Astrocyte (in vitro differentiated cells and primary cell): ENCODE data around the gene TFF1. TPM values are rescaled to one million over a fixed set of nuclear protein-coding genes. Genes with fewer than 3 reads are reported as not detected.

Experiments
- DNase-seq: peaks from one replicate; pipeline ENCODE4 v3.0.0-alpha.2; 2010; ENCODE audit warnings: low read depth
- FAIRE-seq: peaks from 2 replicates; lab custom pipeline; 2011; peaks lifted over from hg19 to GRCh38; lab: Jason Lieb, UNC
- H2AFZ ChIP-seq: 2 replicates; pipeline ENCODE4 v1.6.0; 2012; ENCODE audit warnings: low read depth, low read length, inconsistent platforms
- H3K27ac ChIP-seq: 2 replicates; pipeline ENCODE4 v1.5.1; 2011; ENCODE audit warnings: low read depth, low read length, inconsistent platforms
- H3K27me3 ChIP-seq: 2 replicates; pipeline ENCODE4 v1.6.0; 2011; ENCODE audit warnings: low read length, inconsistent platforms; ENCODE audit not compliant: insufficient read depth
- H3K36me3 ChIP-seq: 2 replicates; pipeline ENCODE4 v1.5.1; 2011; ENCODE audit warnings: low read length, inconsistent platforms; ENCODE audit not compliant: insufficient read depth
- H3K4me1 ChIP-seq: 2 replicates; pipeline ENCODE4 v1.5.1; 2011; ENCODE audit warnings: low read length, inconsistent platforms; ENCODE audit not compliant: insufficient read depth
- H3K4me2 ChIP-seq: 2 replicates; pipeline ENCODE4 v1.6.0; 2012; ENCODE audit warnings: low read length, inconsistent platforms
- H3K4me3 ChIP-seq: 2 replicates; pipeline ENCODE4 v1.5.1; 2011; ENCODE audit warnings: low read depth, mild to moderate bottlenecking, low read length, inconsistent platforms; ENCODE audit not compliant: insufficient read depth
- H3K79me2 ChIP-seq: 2 replicates; pipeline ENCODE4 v1.6.0; 2012; ENCODE audit warnings: mild to moderate bottlenecking, low read length, inconsistent platforms; ENCODE audit not compliant: insufficient read depth
- H3K9ac ChIP-seq: 2 replicates; pipeline ENCODE4 v1.6.0; 2012; ENCODE audit warnings: mild to moderate bottlenecking, low read length, inconsistent platforms
- H3K9me3 ChIP-seq: 2 replicates; pipeline ENCODE4 v1.5.1; 2012; ENCODE audit warnings: low read depth, mild to moderate bottlenecking, low read length, inconsistent platforms; ENCODE audit not compliant: insufficient read depth
- H4K20me1 ChIP-seq: 2 replicates; pipeline ENCODE4 v1.6.0; 2012; ENCODE audit warnings: low read length, inconsistent platforms; ENCODE audit not compliant: insufficient read depth
- H3K27ac Mint-ChIP-seq: one replicate; pipeline ENCODE4 v1.8.0; 2021; ENCODE audit warnings: mild to moderate bottlenecking, mixed read lengths; ENCODE audit not compliant: unreplicated experiment
- H3K27me3 Mint-ChIP-seq: one replicate; pipeline ENCODE4 v1.8.0; 2021; ENCODE audit warnings: low read depth, mixed read lengths; ENCODE audit not compliant: unreplicated experiment
- H3K36me3 Mint-ChIP-seq: one replicate; pipeline ENCODE4 v1.8.0; 2021; ENCODE audit warnings: low read depth, mixed read lengths; ENCODE audit not compliant: unreplicated experiment
- H3K4me1 Mint-ChIP-seq: one replicate; pipeline ENCODE4 v1.8.0; 2021; ENCODE audit warnings: low read depth, mixed read lengths; ENCODE audit not compliant: unreplicated experiment
- H3K4me3 Mint-ChIP-seq: one replicate; pipeline ENCODE4 v1.8.0; 2021; ENCODE audit warnings: mild to moderate bottlenecking, moderate library complexity, mixed read lengths; ENCODE audit not compliant: unreplicated experiment
- H3K9me3 Mint-ChIP-seq: one replicate; pipeline ENCODE4 v1.8.0; 2021; ENCODE audit warnings: mild to moderate bottlenecking, mixed read lengths; ENCODE audit not compliant: unreplicated experiment
- EZH2 ChIP-seq: IDR thresholded peaks from 2 replicates; pipeline ENCODE4 v1.6.1; 2012; ENCODE audit warnings: mild to moderate bottlenecking, low read length, inconsistent platforms; ENCODE audit not compliant: insufficient read depth
- total RNA-seq: library from RNA; stranded (reverse); gene quantifications from 2 replicates; pipeline ENCODE4 v1.2.1, GENCODE V29; 2021
- TF ChIP-seq, protein P1 (sequence below): IDR thresholded peaks from 2 replicates; pipeline ENCODE4 v1.5.1; 2011; ENCODE audit warnings: low read depth, mild to moderate bottlenecking, inconsistent platforms, low read length, moderate library complexity; ENCODE audit not compliant: insufficient read depth

The TFF1 gene
- total RNA-seq, 1 donor from 2014 or later: not detected

DNA sequence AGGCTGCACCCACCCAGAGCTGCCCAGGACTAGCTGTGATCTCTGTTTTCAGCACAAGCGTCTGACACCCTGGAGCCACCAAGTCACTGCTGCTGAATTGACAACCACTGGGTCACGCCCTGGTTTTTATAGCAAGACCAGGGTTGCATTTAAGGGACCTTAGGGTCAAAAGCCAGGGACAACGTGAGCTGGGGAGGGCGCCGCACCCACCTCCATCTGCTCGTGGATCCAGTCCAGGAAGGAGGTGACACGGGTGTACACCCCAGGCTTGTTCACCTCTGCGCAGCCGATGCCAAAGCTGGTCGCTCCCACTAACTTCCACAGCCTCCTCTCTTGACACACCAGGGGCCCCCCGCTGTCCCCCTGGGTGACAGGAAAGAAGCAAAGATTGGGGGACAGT lies 9.2 kb upstream of the TFF1 start:
- peaks cover 2% of the 10 kb centered on the region for H3K9me3 Mint-ChIP-seq
- H2AFZ ChIP-seq: no peak overlapping the region
- no peak for FAIRE-seq

DNA sequence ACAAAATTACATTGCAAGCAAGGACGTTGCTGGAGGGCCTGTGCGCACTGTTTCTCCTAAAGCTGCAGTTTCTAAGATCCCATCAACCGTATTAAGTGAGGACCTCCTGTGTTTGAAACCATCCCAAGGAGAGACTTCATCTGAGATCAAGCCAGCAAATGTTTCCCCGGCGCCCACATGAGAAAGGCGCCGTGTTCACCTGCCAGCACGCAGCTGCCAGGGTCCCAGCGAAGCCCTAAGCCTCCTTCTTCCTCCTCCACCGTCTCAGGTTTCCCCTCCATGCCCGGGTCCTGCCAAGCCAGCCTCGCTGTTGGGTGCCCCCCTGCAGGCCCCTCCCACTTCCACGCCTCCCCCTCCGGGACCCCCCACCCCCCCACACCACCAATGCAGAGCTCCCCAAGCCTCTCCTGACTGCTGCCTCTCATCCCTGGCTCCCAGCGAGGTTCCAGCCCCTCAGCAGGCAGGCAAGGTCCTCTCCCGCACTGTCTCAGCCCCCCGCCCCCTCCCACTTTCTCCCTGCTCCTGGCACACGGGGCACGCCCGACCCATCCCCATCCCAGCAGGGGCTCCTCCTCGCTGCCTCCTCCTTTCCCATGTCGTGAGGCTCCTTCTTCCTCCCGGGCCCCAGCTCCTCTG lies 8.6 kb upstream of the TFF1 start:
- no peak overlapping the region for H3K4me2 ChIP-seq

More for the DNA sequence above, 9.2 kb upstream of the TFF1 start:
- H3K79me2 ChIP-seq: no peaks in the 10 kb centered on the region
- Mint-ChIP-seq H3K27ac (no peak overlapping the region), H3K27me3 (peaks cover 61% of the 10 kb centered on the region), H3K4me3 (no peak overlapping the region), H3K36me3 (no peaks in the 10 kb centered on the region), H3K4me1 (no peaks in the 10 kb centered on the region)
- H3K27ac ChIP-seq: no peak overlapping the region
- DNase-seq: no peak
- no peak for TF ChIP-seq EZH2
- TF ChIP-seq, protein P1, sequence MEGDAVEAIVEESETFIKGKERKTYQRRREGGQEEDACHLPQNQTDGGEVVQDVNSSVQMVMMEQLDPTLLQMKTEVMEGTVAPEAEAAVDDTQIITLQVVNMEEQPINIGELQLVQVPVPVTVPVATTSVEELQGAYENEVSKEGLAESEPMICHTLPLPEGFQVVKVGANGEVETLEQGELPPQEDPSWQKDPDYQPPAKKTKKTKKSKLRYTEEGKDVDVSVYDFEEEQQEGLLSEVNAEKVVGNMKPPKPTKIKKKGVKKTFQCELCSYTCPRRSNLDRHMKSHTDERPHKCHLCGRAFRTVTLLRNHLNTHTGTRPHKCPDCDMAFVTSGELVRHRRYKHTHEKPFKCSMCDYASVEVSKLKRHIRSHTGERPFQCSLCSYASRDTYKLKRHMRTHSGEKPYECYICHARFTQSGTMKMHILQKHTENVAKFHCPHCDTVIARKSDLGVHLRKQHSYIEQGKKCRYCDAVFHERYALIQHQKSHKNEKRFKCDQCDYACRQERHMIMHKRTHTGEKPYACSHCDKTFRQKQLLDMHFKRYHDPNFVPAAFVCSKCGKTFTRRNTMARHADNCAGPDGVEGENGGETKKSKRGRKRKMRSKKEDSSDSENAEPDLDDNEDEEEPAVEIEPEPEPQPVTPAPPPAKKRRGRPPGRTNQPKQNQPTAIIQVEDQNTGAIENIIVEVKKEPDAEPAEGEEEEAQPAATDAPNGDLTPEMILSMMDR: no peak
- H3K36me3 ChIP-seq: no peaks in the 10 kb centered on the region
- H3K9ac ChIP-seq: no peak overlapping the region
- H3K4me3 ChIP-seq: no peak overlapping the region
- H4K20me1 ChIP-seq: no peaks in the 10 kb centered on the region
- no peaks in the 10 kb centered on the region for H3K9me3 ChIP-seq
- no peaks in the 10 kb centered on the region for H3K4me1 ChIP-seq
- no peaks in the 10 kb centered on the region for H3K27me3 ChIP-seq
- H3K4me2 ChIP-seq: no peak overlapping the region

DNA sequence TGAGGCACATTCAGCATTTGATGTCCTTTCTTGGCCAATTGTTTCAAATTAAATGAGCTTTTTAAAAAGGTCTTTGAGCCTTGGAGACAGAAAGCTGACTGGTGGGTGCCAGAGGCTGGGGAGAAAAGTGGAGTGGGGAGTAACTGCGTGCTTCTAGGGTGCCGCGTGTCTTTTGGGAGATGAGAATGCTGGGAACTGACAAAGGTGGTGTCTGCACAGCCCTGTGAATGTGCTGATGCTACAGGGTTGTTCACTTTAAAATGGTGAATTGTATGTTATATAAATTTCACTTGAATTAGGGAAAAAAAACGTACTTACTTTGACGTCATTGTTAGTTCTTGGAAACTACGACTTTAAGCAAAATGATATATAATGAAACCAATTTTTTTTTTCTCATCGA lies 8.1 kb upstream of the TFF1 start:
- H4K20me1 ChIP-seq: no peaks in the 10 kb centered on the region
- no peak overlapping the region for H3K4me3 ChIP-seq
- peaks cover 57% of the 10 kb centered on the region for H3K27me3 Mint-ChIP-seq
- no peaks in the 10 kb centered on the region for H3K36me3 Mint-ChIP-seq
- no peaks in the 10 kb centered on the region for H3K9me3 ChIP-seq
- peaks cover 2% of the 10 kb centered on the region for H3K9me3 Mint-ChIP-seq
- H3K27me3 ChIP-seq: no peaks in the 10 kb centered on the region
- FAIRE-seq: no peak
- H3K4me1 ChIP-seq: no peaks in the 10 kb centered on the region
- H3K27ac Mint-ChIP-seq: no peak overlapping the region
- no peaks in the 10 kb centered on the region for H3K4me1 Mint-ChIP-seq
- H2AFZ ChIP-seq: no peak overlapping the region
- H3K36me3 ChIP-seq: no peaks in the 10 kb centered on the region
- no peak overlapping the region for H3K27ac ChIP-seq
- no peak overlapping the region for H3K4me2 ChIP-seq
- no peak for DNase-seq
- no peak overlapping the region for H3K9ac ChIP-seq
- H3K4me3 Mint-ChIP-seq: no peak overlapping the region
- TF ChIP-seq EZH2: no peak
- TF ChIP-seq, protein P1: no peak
- no peaks in the 10 kb centered on the region for H3K79me2 ChIP-seq

More for the DNA sequence above, 8.6 kb upstream of the TFF1 start:
- no peak overlapping the region for H3K4me3 Mint-ChIP-seq
- Histone ChIP-seq H3K9me3 (no peaks in the 10 kb centered on the region), H3K9ac (no peak overlapping the region), H3K4me1 (no peaks in the 10 kb centered on the region), H3K27ac (no peak overlapping the region), H3K79me2 (no peaks in the 10 kb centered on the region), H3K27me3 (no peaks in the 10 kb centered on the region), H3K36me3 (no peaks in the 10 kb centered on the region), H4K20me1 (no peaks in the 10 kb centered on the region), H2AFZ (no peak overlapping the region), H3K4me3 (no peak overlapping the region)
- peaks cover 2% of the 10 kb centered on the region for H3K9me3 Mint-ChIP-seq
- TF ChIP-seq EZH2: no peak
- TF ChIP-seq, protein P1: no peak
- FAIRE-seq: no peak
- no peaks in the 10 kb centered on the region for H3K36me3 Mint-ChIP-seq
- H3K27ac Mint-ChIP-seq: no peak overlapping the region
- H3K4me1 Mint-ChIP-seq: no peaks in the 10 kb centered on the region
- H3K27me3 Mint-ChIP-seq: peaks cover 61% of the 10 kb centered on the region
- DNase-seq: no peak
